ENCODE data around the gene HBG2. TPM values are rescaled to one million over a fixed set of nuclear protein-coding genes. Genes with fewer than 3 reads are reported as not detected.

Gene HBG2
- total RNA-seq, 1 donor from 2014 or later = not detected

Other genes starting within 250 kb of the HBG2 start
- not detected in 2 replicates for gene OR52J3, start 208.3 kb downstream of the HBG2 start, total RNA-seq
- gene OR52E2, start 195.2 kb downstream of the HBG2 start, total RNA-seq = not detected in 2 replicates
- not detected in 2 replicates for gene OR52E1, start 185.2 kb downstream of the HBG2 start, total RNA-seq
- gene OR52A5, start 116.4 kb downstream of the HBG2 start, total RNA-seq = not detected in 2 replicates
- not detected in 2 replicates for gene OR52A1, start 100.0 kb downstream of the HBG2 start, total RNA-seq
- gene OR51V1, start 54.1 kb downstream of the HBG2 start, total RNA-seq = not detected in 2 replicates
- not detected in 2 replicates for gene HBB, start 27.7 kb downstream of the HBG2 start, total RNA-seq
- not detected in 2 replicates for gene HBD, start 20.3 kb downstream of the HBG2 start, total RNA-seq
- not detected in 2 replicates for gene HBG1, start 4.9 kb downstream of the HBG2 start, total RNA-seq
- not detected in 2 replicates for gene HBE1, start 15.2 kb upstream of the HBG2 start, total RNA-seq
- gene OR51B4, start 47.2 kb upstream of the HBG2 start, total RNA-seq = not detected in 2 replicates
- not detected in 2 replicates for gene OR51B2, start 69.5 kb upstream of the HBG2 start, total RNA-seq
- not detected in 2 replicates for gene OR51B5, start 88.7 kb upstream of the HBG2 start, total RNA-seq
- gene OR51B6, start 96.7 kb upstream of the HBG2 start, total RNA-seq = not detected in 2 replicates
- gene OR51M1, start 129.0 kb upstream of the HBG2 start, total RNA-seq = not detected in 2 replicates
- not detected in 2 replicates for gene OR51Q1, start 167.3 kb upstream of the HBG2 start, total RNA-seq
- not detected in 2 replicates for gene OR51I1, start 186.7 kb upstream of the HBG2 start, total RNA-seq
- not detected in 2 replicates for gene OR51I2, start 194.5 kb upstream of the HBG2 start, total RNA-seq
- gene OR52D1, start 233.9 kb upstream of the HBG2 start, total RNA-seq = not detected in 2 replicates

All from activated T-helper 1 cell treated with anti-CD3 and anti-CD28 coated beads, Interleukin-12 subunit alpha, Interleukin-12 subunit beta, Interleukin-2, Interleukin-4 antibody, amounts not matched to agents 30 ng/mL and 10 ng/mL and 1 ng/mL, durations not matched to agents 14 hours and 24 hours and 36 hours (primary cell).